ENCODE data around the gene TGM1. TPM values are rescaled to one million over a fixed set of nuclear protein-coding genes. Genes with fewer than 3 reads are reported as not detected.

TGM1 gene
- total and polyA plus RNA-seq, 10 of the 15 experiments (the other 5 are each of a cell fraction or from before 2014, with no cell fraction given) = 0.05 to 5.9 (median 1.8) TPM

DNA sequence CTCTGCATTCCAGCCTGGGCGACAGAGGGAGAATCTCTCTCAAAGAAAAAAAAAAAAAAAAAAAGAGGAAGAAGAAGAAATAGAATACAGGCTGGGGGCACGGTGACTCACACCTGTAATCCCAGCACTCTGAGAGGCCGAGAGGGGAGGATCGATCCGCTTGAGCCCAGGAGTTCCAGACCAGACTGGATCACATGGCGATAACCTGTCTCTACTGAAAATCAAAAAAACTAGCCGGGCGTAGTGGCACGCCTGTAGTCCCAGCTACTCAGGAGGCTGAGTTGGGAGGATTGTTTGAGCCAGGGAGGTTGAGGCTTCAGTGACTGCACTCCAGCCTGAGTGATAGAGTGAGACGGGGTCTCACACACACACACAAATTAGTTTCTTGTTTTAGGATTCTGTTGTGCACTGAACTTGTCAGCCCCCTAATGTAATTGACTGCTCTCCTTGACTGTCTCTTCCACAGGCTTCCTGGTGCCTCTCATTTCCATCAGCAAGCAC lies 19.6 kb downstream of the TGM1 start:
- no peak for TF ChIP-seq IKZF1 (conservative IDR thresholded peaks at IDR 0.05)
- TF ChIP-seq, protein P1, sequence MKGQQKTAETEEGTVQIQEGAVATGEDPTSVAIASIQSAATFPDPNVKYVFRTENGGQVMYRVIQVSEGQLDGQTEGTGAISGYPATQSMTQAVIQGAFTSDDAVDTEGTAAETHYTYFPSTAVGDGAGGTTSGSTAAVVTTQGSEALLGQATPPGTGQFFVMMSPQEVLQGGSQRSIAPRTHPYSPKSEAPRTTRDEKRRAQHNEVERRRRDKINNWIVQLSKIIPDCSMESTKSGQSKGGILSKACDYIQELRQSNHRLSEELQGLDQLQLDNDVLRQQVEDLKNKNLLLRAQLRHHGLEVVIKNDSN (IDR thresholded peaks at IDR 0.05; ENCODE audit: borderline replicate concordance, extremely low read length, insufficient read depth, low read depth, low read length) = no peak
- no peak for TF ChIP-seq HCFC1 (IDR thresholded peaks at IDR 0.05; ENCODE audit: low read length)
- TF ChIP-seq PAX5 (IDR thresholded peaks at IDR 0.05; ENCODE audit: borderline replicate concordance, low read depth, low read length) = no peak
- TF ChIP-seq, protein P2, sequence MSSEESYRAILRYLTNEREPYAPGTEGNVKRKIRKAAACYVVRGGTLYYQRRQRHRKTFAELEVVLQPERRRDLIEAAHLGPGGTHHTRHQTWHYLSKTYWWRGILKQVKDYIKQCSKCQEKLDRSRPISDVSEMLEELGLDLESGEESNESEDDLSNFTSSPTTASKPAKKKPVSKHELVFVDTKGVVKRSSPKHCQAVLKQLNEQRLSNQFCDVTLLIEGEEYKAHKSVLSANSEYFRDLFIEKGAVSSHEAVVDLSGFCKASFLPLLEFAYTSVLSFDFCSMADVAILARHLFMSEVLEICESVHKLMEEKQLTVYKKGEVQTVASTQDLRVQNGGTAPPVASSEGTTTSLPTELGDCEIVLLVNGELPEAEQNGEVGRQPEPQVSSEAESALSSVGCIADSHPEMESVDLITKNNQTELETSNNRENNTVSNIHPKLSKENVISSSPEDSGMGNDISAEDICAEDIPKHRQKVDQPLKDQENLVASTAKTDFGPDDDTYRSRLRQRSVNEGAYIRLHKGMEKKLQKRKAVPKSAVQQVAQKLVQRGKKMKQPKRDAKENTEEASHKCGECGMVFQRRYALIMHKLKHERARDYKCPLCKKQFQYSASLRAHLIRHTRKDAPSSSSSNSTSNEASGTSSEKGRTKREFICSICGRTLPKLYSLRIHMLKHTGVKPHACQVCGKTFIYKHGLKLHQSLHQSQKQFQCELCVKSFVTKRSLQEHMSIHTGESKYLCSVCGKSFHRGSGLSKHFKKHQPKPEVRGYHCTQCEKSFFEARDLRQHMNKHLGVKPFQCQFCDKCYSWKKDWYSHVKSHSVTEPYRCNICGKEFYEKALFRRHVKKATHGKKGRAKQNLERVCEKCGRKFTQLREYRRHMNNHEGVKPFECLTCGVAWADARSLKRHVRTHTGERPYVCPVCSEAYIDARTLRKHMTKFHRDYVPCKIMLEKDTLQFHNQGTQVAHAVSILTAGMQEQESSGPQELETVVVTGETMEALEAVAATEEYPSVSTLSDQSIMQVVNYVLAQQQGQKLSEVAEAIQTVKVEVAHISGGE (CRISPR knock-in tag; IDR thresholded peaks at IDR 0.05) = no peak
- no peak; the same call in 1 of the 2 replicates for TF ChIP-seq NBN (IDR thresholded peaks at IDR 0.05)
- TF ChIP-seq BACH1 (IDR thresholded peaks at IDR 0.05; ENCODE audit: borderline replicate concordance) = no peak
- 0 out of 3 replicates have a peak, but pooled peaks have one; percentile 27 for TF ChIP-seq POU2F2 (IDR thresholded peaks at IDR 0.05; ENCODE audit: borderline replicate concordance, low read depth, low read length)
- peak overlapping the region; percentile 100 for H3K4me2 ChIP-seq (ENCODE audit: control insufficient read depth, insufficient read depth)
- ChIA-PET CTCF (interaction anchor here (0.7 to 12.3 kb wide), 24 partner anchors 9 to 238 kb away, joined by 3 to 368 read pairs (median 7); partner anchors contain the start of genes CHMP4A, CIDEB, DHRS1 and EMC9), POLR2A (interaction anchor here (0.7 to 9.2 kb wide), 16 partner anchors 9 to 194 kb away, joined by 3 to 171 read pairs (median 11); partner anchors contain the start of genes CBLN3, CIDEB, DHRS1 and IRF9), SMC1A (ENCODE audit: uncharacterized antibody, unreplicated experiment) (interaction anchor here (0.9 to 11.0 kb wide), 22 partner anchors 10 to 193 kb away, joined by 3 to 201 read pairs (median 6); partner anchors contain the start of genes CIDEB, DCAF11, DHRS1 and GMPR2), RAD21 (ENCODE audit: unreplicated experiment) (interaction anchor here (0.7 to 7.2 kb wide), 25 partner anchors 8 to 188 kb away, joined by 3 to 231 read pairs (median 9); partner anchors contain the start of genes CHMP4A, CIDEB, DHRS1 and EMC9)
- DNase-seq (ENCODE audit: low read depth, low spot score) (no peak), FAIRE-seq (no peak), ATAC-seq (peak; percentile 1)
- in situ Hi-C loops (cut with MboI) (loop anchor here (5.0 kb wide), 2 partner anchors 54 to 194 kb away; partner anchors contain the start of genes DHRS1 and NOP9), intact Hi-C loops (cut with micrococcal nuclease; ENCODE audit: unreplicated experiment) (loop anchor here (1.0 to 2.0 kb wide), 4 partner anchors 31 to 187 kb away; no protein-coding TSS in a partner anchor)
- peaks cover 3% of the 10 kb centered on the region; the same call in 1 of the 2 replicates for H4K20me1 ChIP-seq (ENCODE audit: control insufficient read depth, insufficient read depth)
- 7% methylated on average over 10 of the region's 10 CpGs for WGBS (ENCODE audit: insufficient coverage, insufficient replicate concordance, low lambda C conversion rate, missing lambda C conversion rate)
- no peaks in the 10 kb centered on the region for H3K27me3 ChIP-seq (replicated peaks in 1 of 2; ENCODE audit: control insufficient read depth in 2 of 2, insufficient read depth in 2 of 2, low read length in 1 of 2)
- H3K4me1 ChIP-seq (ENCODE audit: control insufficient read depth, insufficient read depth, low read length) = peaks cover 26% of the 10 kb centered on the region
- H3K9me3 ChIP-seq (replicated peaks; ENCODE audit: control insufficient read depth, insufficient read depth, low read length) = no peaks in the 10 kb centered on the region
- H3K4me3 ChIP-seq = peak overlapping the region; percentile 80
- H3K9ac ChIP-seq (ENCODE audit: control insufficient read depth, insufficient read depth, low read length) = peak overlapping the region; percentile 94
- no TSS peak for BruUV-seq (replicated peaks)
- peak overlapping the region; percentile 99 for H3K27ac ChIP-seq (ENCODE audit: control insufficient read depth, insufficient read depth)
- H2AFZ ChIP-seq (ENCODE audit: control insufficient read depth, low read depth, low read length) = peak overlapping the region; percentile 89
- H3K79me2 ChIP-seq (ENCODE audit: control insufficient read depth, insufficient read depth, low read length) = peaks cover 16% of the 10 kb centered on the region
- peaks cover 8 to 24% of the 10 kb centered on the region in 2 experiments for H3K36me3 ChIP-seq (ENCODE audit: control insufficient read depth in 2 of 2, insufficient read depth in 2 of 2, low read length in 1 of 2)
